GM21786 (cell line): Measurements from ENCODE around the gene ADAM33.

Experiments
- ATAC-seq: cut with Tn5 transposase; IDR thresholded peaks from one replicate; pipeline ENCODE4 v1.9.1; 2021; ENCODE audit not compliant: unreplicated experiment

The ADAM33 gene

DNA sequence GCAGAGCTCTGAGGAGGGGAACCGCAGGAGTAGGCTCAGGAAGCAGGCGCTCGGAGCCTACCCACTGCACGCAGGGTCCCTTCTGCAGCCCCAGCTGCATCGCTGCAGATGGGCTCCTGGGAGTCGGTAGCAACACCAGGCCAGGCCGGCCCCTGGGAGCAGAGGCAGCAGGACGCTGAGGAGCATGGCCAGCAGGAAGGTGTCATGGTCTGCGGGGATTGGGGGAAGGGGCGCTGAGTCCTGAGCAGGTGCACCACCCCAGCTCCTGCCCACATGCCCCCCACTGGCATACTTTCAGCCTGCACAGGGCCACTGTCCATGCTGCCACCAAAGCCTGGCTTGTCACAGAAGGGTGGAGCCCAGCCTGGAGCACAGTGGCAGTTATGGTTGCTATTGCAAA, 10.9 kb downstream of the ADAM33 start:
- ATAC-seq, result no peak

DNA sequence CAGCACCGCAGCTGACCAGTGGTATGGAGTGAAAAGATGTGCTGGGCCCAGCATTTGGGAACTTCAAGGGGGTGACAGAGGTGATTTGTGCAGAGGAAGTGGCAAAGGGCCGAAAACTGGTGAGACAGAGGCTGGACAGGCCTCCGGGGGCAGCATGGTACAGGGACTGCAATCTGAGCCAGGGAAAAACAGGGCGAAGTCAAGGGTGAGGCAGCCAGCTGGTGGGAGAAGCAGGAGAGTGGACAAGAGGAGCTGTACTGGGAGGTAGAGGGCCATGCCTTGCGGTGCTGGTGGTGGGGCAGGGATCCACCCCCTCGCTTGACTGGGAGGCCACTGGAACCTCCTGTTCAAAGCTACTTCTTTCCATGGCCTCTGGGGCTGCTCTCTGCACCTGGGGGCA, 11.3 kb downstream of the ADAM33 start:
- ATAC-seq, result no peak

DNA sequence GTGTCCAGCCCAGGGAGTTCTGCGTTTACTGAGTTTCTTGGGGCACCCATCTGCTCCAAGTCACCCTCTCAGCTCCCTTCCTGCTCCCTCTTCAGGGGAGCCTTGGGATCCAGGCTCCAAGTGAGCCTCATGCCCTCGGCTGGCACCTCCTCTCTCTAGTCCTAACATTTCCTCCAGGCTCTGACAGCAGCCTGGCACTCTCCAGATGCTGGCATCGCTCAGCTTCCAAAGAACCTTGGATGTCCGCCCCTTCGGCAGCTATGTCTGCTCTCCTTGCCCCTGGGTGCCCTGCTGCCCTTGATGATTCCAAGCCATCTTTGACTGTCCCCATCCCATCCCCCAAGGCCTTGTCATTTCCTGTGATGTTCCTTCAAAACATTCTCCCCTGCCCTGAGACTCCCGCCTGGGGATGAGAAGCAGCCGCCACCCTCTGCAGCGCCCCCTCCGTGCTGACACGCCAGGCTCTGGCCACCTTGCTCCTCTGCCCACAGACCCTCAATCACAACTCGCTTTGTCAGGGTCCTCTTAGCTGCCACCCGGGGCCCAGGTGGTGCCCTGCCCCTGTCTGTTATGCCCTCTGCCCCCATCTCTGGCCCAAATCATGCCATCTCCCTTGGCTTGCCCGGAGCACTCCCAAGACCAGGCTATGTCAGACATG, 12.0 kb downstream of the ADAM33 start:
- no peak for ATAC-seq

DNA sequence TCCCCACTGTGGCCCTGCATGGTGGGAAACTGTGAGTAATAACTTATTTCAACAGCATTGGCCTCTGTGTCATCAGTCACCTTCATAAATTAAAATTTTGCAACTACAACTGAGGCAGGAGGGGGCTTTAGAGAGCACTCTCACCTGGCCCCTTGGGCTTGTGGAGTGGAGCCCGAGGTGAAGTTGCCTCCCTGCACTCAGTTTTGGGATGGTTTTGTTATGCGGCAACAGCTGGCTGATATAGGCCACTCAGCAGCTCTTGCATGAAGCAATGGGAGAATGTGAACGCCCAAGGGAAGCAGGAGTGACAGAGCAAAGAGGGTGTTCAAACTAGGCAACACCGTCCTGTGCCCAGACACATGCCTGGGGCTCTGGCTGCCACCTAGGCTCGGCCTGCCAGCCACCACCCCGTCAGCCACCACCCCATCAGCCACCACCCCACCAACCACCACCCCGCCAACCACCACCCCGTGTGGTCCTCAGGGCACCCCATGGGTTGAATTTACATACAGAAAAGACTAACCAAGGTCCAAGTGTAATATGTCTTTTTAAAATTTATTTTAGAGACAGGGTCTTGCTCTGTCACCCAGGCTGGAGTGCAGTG, 14.3 kb downstream of the ADAM33 start:
- ATAC-seq, result no peak

DNA sequence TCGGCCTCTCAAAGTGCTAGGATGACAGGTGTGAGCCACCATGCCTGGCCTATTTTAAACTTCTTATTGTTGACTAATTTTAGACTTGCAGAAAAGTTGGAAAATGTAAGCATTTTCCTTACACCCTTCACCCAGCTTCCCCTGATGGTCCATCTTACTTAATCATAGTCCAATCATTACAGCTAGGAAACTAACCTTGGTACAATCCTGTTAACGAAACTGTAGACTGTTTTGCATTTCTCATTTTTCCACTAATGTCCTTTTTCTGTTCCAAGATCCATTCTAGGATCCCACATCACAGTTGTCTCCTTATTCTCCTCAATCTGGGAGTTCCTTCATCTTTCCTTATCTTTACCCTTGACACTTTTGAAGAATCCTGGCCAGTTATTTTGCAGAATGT, 18.0 kb downstream of the ADAM33 start:
- ATAC-seq, result no peak

DNA sequence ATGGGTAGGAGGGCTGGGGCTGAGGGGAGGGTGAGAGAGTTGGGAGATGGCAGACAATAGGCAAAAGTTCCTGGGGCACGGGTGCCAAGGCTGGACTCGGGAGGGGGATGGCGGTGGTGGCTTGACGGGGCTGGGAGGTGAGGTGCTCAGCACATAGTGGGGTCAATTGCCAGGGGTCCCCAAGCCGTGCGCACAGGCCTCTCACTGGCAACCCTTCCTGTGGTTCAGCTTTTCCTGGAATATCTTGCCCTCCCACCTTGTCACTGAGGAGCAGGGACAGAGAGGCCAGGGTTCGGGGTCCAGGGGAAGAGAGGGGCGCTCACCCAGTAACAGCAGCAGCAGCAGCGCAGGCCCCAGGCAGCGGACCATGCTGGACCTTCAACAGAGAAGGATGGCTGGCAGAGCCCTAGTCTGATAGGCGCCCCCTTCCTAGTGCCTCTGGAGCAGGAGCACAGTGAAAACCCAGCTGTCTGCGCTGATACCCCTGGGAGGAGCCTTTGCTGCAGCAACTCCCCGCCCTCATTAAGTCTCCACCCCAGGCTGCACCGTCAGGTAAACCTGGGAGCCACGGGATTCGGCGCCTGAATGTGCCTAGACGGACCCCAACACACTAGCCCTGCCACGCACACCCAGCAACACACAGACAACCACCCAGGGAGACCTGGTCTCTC, 18.6 kb downstream of the ADAM33 start, which contains the start of gene GFRA4:
GFRA4 (minus strand) TSS at position 369 of the 671 bp plus-strand sequence; CDS start at position 369, 0 bp downstream.
- no peak for ATAC-seq

DNA sequence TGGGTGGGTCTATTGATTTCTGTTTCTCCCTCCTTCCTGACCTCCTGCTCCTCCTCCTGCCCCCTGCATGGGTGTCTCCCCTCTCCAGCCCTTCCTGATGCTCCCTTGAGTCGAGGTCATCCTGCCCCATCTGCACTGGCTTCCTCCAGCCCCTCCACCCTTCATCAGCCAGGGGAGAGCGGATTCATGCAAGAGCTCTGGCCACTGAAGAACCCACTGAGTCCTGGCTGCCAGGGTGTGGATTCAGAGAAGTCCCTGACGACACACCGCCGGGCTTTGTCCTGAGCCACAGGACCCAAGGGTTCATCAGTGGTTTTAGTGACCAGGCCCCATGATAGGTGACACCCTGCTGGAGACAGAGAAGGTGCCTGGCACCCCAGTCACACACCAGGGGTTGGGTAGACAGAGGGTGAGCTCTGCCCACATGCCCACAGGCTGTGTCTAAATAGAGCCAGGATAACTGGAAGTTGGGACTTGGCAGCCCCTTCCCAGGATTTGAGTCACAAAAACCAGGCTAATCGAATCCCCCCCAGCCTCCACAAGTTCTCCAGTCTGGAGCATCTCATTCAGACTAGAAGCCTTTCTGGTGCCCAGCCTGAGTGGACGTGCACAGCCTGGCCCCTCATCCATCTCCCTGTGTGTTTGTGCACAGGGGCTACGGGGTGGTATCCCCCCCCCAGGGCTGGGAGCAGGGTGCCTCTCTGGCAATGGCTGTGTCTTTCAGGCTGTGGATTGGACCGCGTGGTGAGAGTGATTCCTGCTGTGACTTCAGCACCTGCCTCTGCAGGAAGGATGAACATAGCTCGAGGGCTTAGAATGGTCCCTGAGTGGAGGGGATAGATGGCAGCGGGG, 19.8 kb downstream of the ADAM33 start:
- no peak for ATAC-seq

DNA sequence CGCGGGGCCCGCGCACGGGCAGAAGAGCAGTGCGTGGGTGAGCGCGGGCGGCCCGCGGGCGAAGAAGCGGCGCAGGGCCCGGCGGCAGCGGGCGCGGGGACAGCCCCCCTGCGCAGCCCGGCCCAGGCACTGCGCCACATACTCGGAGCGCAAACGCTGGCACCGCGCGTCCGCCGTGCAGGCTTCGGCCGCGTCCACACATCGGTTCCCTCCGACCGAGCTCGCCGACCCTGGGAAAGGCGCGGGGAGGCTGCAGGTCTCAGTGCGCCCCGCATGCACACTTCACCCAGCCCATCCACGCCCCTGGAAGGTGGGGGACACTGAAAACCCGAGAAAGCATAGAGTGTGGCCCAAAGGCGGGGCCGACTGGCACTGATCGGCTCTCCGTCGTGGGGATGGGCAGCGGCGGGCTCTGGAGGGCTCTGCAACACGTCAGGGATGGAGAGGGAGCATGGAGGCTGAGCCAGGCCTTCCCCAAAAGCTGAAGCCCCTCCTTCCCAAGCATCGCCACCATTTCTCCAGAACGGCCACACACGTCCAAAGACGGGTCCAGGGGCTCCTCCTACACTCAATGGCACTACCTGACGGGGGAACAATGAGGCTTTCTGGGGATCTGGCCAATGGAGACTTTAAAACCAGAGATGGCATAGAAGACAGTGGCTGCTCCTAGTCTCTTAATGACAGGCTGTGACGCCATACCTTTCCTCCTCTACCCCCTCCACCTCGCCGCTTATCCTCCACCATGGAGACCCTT, 20.6 kb downstream of the ADAM33 start:
- no peak for ATAC-seq

DNA sequence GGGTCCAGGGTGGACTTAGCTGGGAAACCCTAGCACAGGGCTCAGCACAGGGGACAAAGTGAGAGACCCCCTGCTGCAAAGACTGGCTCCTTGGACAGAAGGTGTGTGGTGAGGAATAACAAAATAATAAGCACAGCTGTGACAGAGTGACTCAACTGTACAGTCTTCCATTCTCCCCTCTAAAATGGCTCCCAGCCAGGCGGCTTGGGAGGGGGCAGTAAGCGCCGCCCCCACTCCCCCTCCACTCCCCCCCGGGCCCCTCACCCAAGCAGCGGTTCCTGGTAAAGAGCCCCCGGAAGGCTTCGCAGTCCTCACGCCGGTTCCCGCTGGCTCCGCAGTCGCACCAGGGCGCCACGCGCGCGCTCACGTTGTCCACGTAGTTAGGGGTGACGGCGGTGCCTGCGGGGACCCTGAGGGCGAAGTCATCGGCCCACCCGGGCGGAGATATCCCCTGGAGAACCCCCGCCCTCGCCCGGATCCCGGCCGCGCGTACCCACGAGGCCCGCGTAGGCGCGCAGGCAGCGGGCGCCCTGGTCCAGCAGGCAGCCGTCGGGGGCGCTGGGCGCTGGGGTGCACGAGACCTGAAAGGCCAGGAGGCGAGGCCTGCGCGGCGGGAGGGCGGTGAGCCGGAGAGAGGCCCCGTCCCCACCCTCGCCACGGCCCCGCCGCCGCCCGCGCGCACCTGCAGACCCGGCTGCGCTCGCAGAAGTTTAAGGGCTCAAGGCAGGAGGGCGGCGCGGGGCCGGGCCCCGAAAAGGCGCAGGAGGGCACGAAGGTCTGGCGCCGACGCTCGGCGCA, 21.3 kb downstream of the ADAM33 start:
- ATAC-seq, result no peak

DNA sequence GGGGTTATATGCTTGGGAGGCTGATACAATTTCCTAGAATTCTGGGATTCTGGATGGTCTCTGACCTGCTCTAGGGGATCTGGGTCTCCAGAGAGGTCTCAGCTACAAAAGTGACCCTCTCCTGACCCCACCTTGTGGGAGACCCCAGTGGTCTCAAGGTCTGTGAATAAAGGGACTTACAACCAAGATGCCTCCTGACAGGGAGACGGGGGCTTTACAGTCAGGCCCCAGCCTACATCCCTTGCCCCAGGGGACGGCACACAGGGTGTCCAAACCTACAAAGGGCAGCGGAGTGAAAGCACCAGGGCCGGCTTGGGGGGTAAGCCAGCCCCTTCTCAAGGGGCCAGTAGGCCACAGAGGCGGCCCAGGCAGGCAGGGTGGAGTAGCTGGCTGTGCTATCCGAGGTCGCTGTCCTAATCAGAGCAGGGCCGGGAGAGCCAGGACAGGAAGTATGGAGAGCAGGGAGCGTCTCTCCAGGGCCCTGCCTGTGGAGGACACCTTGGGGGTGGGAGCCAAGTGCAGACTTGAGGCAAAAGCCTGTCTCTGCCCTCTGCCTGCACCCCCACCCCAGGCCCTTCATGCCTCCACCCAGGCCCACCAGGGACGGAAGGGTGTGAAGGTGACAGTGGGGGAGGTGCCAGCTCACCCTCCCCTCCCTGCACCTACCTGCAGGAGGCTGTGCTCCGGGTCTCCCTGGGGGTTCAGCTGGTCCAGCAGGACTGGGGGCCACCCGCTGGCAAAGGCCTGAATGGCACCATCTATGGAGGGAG, 22.1 kb downstream of the ADAM33 start:
- ATAC-seq, result no peak

DNA sequence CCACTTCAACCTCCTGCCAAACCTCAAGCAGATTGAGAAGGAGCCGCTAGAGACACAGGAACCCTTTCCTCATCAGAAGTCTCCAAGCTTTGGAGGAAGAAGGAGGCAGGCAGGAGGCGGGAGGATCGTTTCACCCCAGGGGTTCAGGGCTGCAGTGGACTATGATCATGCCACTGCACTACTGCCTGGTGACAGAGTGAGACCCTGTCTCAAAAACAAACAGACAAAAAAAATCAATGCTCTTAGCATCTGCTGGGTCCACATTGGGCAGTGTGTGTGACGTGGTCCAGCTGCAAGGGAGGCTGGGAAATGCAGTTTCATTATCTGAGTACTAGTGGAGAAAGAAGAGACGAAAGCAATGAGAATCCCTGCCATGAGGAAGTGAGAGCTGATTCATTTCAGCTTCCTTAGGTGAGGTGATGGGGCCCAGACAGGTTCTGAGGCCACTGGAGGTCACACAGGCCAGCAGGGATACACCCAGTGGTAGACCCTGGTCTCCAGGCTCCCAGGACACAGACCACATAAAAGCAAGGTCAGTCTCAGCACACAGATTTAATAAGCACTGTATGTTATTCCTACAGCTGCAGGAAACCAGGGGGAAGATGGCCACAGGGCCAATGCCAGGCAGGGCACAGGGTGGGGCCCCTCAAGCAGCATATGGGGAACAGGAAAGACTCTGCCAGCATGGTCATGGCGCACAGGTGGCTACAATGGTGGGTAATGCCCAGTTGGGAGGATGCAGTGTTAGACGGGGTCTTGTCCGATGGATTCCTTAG, 22.9 kb downstream of the ADAM33 start:
- peak; percentile 92 for ATAC-seq

DNA sequence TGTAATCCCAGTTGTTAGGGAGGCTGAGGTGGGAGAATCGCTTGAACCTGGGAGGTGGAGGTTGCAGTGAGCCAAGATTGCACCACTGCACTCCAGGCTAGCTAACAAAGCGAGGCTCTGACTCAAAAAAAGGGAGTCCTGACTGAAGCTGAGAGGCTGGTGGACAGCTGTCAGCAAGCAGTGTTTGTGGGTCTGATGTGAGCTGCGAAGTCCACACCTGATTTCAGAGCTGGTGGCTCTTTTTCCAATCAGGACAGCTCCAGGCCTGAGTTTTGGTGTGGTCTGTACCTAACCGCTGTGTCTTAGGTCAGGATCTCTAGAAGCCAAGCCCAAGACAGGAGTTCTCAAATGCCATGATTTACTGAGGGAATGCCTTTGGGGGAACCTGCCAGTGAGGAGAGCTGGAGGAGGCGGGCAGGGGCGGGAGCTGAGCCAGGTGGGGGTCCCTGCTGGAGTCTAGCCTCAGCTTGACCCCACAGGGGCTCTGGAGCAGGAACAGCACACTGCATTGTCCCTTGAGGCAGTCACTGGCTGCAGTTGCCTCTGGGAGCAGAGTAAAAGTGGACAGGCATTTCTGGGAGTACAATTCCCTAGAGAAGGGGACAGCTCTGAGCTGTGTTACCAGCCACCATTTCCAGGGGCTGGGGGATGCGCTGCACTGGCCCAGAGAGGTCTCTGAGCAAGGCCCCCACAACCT, 23.6 kb downstream of the ADAM33 start:
- no peak for ATAC-seq

DNA sequence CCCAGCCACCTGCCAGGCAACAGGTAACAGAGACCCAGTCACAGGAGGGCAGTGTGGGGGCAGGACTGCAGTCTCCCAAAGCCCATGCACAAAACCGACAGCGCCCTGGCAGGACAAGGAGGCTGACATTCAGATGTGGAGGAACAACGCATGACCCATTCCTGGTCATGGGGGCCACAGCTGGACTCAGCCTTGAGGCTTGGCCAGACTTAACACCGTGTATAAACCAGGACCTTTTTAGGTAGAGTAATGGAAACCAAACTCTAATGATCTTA, 26.7 kb downstream of the ADAM33 start:
- ATAC-seq, result no peak

DNA sequence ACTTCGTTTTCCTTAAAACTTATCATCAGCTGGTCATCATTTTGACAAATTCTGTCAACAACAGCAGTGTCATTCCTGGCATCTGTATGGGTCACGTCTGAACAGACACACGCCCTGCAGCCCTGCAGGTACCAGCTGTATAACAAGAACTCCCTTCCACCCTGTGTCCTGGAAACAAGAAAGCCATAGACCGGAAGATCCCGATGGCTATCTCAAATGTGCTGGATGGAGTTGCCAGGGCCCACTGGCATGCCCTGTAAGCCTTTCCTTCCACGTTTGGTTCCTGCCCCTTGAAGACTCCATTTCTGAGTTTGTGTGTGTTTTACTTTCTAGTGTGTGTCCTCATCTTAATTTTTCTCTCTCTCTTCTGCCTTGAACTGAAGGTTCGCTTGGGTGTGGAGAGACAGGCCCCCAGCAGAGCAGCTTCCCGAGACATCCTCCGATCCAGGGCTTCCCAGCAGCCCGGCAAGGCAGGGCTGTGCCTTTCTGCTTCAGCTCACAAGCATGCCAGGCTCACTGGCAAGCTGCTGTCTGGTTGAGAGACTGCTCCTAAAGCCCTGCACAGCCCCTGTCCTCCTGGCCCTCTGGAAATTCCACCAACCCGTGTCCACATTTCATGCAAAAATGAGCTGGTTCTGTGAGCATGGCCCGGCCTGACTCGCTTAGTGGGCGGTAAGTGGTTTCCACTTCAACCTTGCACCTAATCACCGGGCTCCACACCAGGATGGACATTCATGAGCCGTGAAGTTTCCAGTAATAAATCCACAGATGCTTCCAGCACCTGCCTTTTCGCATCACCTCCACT, 27.3 kb downstream of the ADAM33 start:
- ATAC-seq, result no peak

DNA sequence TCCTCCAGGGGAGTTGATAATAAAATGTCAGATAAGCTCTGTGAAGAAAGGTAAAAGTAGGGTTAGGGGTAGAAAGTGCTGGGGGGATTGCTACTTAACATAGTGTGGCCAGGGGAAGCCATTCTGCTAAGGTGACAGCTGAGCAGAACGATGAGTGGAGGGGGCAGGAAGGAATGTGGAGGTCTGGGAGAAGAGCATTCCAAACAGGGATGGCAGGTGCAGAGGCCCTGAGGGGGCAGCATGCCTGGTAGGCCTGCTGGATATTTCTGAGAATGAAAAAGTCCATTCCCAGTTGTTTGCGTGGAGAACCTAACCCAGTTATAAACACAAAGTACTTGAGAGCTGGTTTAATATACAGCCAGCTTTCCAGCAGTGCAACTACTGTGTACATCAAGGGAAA, 27.9 kb downstream of the ADAM33 start:
- no peak for ATAC-seq

DNA sequence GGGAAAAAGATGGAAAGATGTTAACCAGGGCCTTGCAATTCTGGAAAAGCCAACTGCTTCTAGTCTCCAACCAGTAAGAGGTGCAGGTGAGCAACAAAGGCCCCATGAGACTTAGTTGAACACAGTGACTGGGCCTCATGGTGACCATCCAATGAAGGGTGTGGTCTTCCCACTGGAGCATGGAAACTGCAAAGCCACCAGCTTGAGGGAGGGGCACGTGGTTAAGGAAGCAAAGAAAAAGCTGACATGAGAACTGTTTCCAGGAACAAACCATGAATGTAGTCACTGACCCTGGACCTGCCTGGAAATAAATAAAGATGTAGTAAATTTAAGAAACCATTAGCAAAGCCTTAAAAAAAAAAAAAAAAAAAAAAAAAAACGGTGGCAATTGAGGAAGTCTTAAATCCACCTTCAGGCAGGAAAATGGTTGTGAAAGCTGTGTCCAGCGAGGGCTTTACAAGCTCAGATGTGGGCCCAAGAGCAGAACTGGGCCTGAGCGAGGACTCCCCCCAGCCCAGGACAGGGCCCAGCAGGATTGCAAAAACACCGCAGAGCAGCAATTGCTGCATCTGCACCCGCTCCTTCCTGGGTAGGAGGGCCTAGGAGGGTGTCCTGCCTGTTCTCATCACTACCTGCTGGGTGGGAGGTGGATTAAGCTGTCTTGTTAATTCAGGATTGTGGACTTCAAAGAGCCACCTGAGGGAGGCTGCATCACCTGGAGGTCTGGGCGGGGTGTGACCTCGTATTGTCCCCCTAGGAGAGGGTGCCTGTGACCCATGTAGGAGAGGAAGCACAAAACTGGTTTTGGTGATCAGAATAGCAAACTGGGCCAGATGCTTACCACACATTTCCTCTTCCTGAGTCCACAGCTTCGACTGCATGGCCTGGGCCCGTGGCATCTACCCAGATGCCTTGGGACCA, 28.9 kb downstream of the ADAM33 start:
- no peak for ATAC-seq
